ENCODE data around the gene STAMBPL1. TPM values are rescaled to one million over a fixed set of nuclear protein-coding genes. Genes with fewer than 3 reads are reported as not detected.

STAMBPL1 gene
- total and polyA plus RNA-seq, 5 donors = 4.4 to 13.0 (median 10.2) TPM

GRCh38 chr10:88892222-88892967 is 12.3 kb downstream of the STAMBPL1 start:
- Histone ChIP-seq H3K4me1 (ENCODE audit: control insufficient read depth, insufficient read depth, low read length) (peaks cover 4% of the 10 kb centered on the region), H3K27ac (ENCODE audit: low read length) (no peak overlapping the region), H3K27me3 (ENCODE audit: control insufficient read depth, insufficient read depth) (no peaks in the 10 kb centered on the region), H3K4me3 (ENCODE audit: low read length) (no peak overlapping the region), H3K9me3 (ENCODE audit: control insufficient read depth, low read length) (no peaks in the 10 kb centered on the region)
- ATAC-seq = no peak
- no peak for DNase-seq
- intact Hi-C loops (cut with DNase I) = no loop called here
- WGBS = 80% methylated on average over 2 of the region's 2 CpGs

GRCh38 chr10:88893611-88894010 is 13.6 kb downstream of the STAMBPL1 start:
- 56% methylated on average over 3 of the region's 3 CpGs for WGBS
- intact Hi-C loops (cut with DNase I) = no loop called here
- no peak overlapping the region for H3K4me3 ChIP-seq (ENCODE audit: low read length)
- peaks cover 5% of the 10 kb centered on the region for H3K4me1 ChIP-seq (ENCODE audit: control insufficient read depth, insufficient read depth, low read length)
- no peak for DNase-seq
- no peaks in the 10 kb centered on the region for H3K9me3 ChIP-seq (ENCODE audit: control insufficient read depth, low read length)
- no peak for ATAC-seq
- H3K27me3 ChIP-seq (ENCODE audit: control insufficient read depth, insufficient read depth) = no peaks in the 10 kb centered on the region
- no peak overlapping the region for H3K27ac ChIP-seq (ENCODE audit: low read length)

- Histone ChIP-seq H3K27me3 (ENCODE audit: control insufficient read depth, insufficient read depth) (no peaks in the 10 kb centered on the region), H3K27ac (ENCODE audit: low read length) (no peak overlapping the region), H3K4me3 (ENCODE audit: low read length) (no peak overlapping the region), H3K9me3 (ENCODE audit: control insufficient read depth, low read length) (no peaks in the 10 kb centered on the region), H3K4me1 (ENCODE audit: control insufficient read depth, insufficient read depth, low read length) (peaks cover 7% of the 10 kb centered on the region)
- 59% methylated on average over 1 of the region's 1 CpG for WGBS
- no peak for DNase-seq
- ATAC-seq = no peak
- intact Hi-C loops (cut with DNase I) = no loop called here
These were observed 15.2 kb downstream of the STAMBPL1 start for GRCh38 chr10:88895250-88895649.

- Histone ChIP-seq H3K27ac (ENCODE audit: low read length) (peak overlapping the region; percentile 67), H3K4me3 (ENCODE audit: low read length) (no peak overlapping the region), H3K4me1 (ENCODE audit: control insufficient read depth, insufficient read depth, low read length) (peaks cover 7% of the 10 kb centered on the region), H3K9me3 (ENCODE audit: control insufficient read depth, low read length) (no peaks in the 10 kb centered on the region), H3K27me3 (ENCODE audit: control insufficient read depth, insufficient read depth) (no peaks in the 10 kb centered on the region)
- WGBS = 64% methylated on average over 4 of the region's 4 CpGs
- intact Hi-C loops (cut with DNase I) = no loop called here
- ATAC-seq = peak; percentile 38 to 60
- DNase-seq = peak in 1 of 3 donors; percentile 43
These were observed 16.4 kb downstream of the STAMBPL1 start for GRCh38 chr10:88896372-88896993.

GRCh38 chr10:88896994-88897853 is 17.2 kb downstream of the STAMBPL1 start:
- DNase-seq = peak in 2 of 3 donors; percentile 25 to 41
- Histone ChIP-seq H3K4me1 (ENCODE audit: control insufficient read depth, insufficient read depth, low read length) (peaks cover 8% of the 10 kb centered on the region), H3K27me3 (ENCODE audit: control insufficient read depth, insufficient read depth) (no peaks in the 10 kb centered on the region), H3K4me3 (ENCODE audit: low read length) (no peak overlapping the region), H3K27ac (ENCODE audit: low read length) (peak overlapping the region; percentile 74), H3K9me3 (ENCODE audit: control insufficient read depth, low read length) (no peaks in the 10 kb centered on the region)
- peak; percentile 65 to 84 for ATAC-seq
- intact Hi-C loops (cut with DNase I) = no loop called here
- 55% methylated on average over 8 of the region's 8 CpGs for WGBS

GRCh38 chr10:88898727-88899126 is 18.7 kb downstream of the STAMBPL1 start:
- Histone ChIP-seq H3K4me3 (ENCODE audit: low read length) (no peak overlapping the region), H3K4me1 (ENCODE audit: control insufficient read depth, insufficient read depth, low read length) (peaks cover 8% of the 10 kb centered on the region), H3K27ac (ENCODE audit: low read length) (peak overlapping the region; percentile 17), H3K27me3 (ENCODE audit: control insufficient read depth, insufficient read depth) (no peaks in the 10 kb centered on the region), H3K9me3 (ENCODE audit: control insufficient read depth, low read length) (no peaks in the 10 kb centered on the region)
- intact Hi-C loops (cut with DNase I) = no loop called here
- no peak for DNase-seq
- ATAC-seq = no peak
- WGBS = 93% methylated on average over 3 of the region's 3 CpGs

- DNase-seq = no peak
- Histone ChIP-seq H3K4me3 (ENCODE audit: low read length) (no peak overlapping the region), H3K27ac (ENCODE audit: low read length) (no peak overlapping the region), H3K4me1 (ENCODE audit: control insufficient read depth, insufficient read depth, low read length) (peaks cover 8% of the 10 kb centered on the region), H3K9me3 (ENCODE audit: control insufficient read depth, low read length) (no peaks in the 10 kb centered on the region), H3K27me3 (ENCODE audit: control insufficient read depth, insufficient read depth) (no peaks in the 10 kb centered on the region)
- WGBS = 56% methylated on average over 2 of the region's 2 CpGs
- intact Hi-C loops (cut with DNase I) = no loop called here
- ATAC-seq = no peak
These were observed 19.8 kb downstream of the STAMBPL1 start for GRCh38 chr10:88899886-88900285.

GRCh38 chr10:88901206-88901983 is 21.4 kb downstream of the STAMBPL1 start:
- intact Hi-C loops (cut with DNase I) = no loop called here
- Histone ChIP-seq H3K4me3 (ENCODE audit: low read length) (no peak overlapping the region), H3K27ac (ENCODE audit: low read length) (no peak overlapping the region), H3K4me1 (ENCODE audit: control insufficient read depth, insufficient read depth, low read length) (peaks cover 7% of the 10 kb centered on the region), H3K27me3 (ENCODE audit: control insufficient read depth, insufficient read depth) (no peaks in the 10 kb centered on the region), H3K9me3 (ENCODE audit: control insufficient read depth, low read length) (no peaks in the 10 kb centered on the region)
- ATAC-seq (no peak), DNase-seq (no peak)
- WGBS = 93% methylated on average over 1 of the region's 1 CpG

GRCh38 chr10:88901984-88902789 is 22.1 kb downstream of the STAMBPL1 start:
- no peak overlapping the region for H3K27ac ChIP-seq (ENCODE audit: low read length)
- no peak for ATAC-seq
- 89% methylated on average over 11 of the region's 11 CpGs for WGBS

GRCh38 chr10:88903715-88904114 is 23.7 kb downstream of the STAMBPL1 start:
- no peak for ATAC-seq
- Histone ChIP-seq H3K27ac (ENCODE audit: low read length) (no peak overlapping the region), H3K4me3 (ENCODE audit: low read length) (no peak overlapping the region), H3K27me3 (ENCODE audit: control insufficient read depth, insufficient read depth) (no peaks in the 10 kb centered on the region), H3K9me3 (ENCODE audit: control insufficient read depth, low read length) (no peaks in the 10 kb centered on the region), H3K4me1 (ENCODE audit: control insufficient read depth, insufficient read depth, low read length) (peaks cover 3% of the 10 kb centered on the region)
- no peak for DNase-seq
- 97% methylated on average over 3 of the region's 3 CpGs for WGBS
- intact Hi-C loops (cut with DNase I) = no loop called here

More at GRCh38 chr10:88901984-88902789, 22.1 kb downstream of the STAMBPL1 start:
- Histone ChIP-seq H3K4me1 (ENCODE audit: control insufficient read depth, insufficient read depth, low read length) (peaks cover 4% of the 10 kb centered on the region), H3K27me3 (ENCODE audit: control insufficient read depth, insufficient read depth) (no peaks in the 10 kb centered on the region), H3K9me3 (ENCODE audit: control insufficient read depth, low read length) (no peaks in the 10 kb centered on the region), H3K4me3 (ENCODE audit: low read length) (no peak overlapping the region)
- intact Hi-C loops (cut with DNase I) = no loop called here
- no peak for DNase-seq

All from right cardiac atrium (tissue), 5 donors.